Inferior parietal cortex (tissue), 1 donor: Measurements from ENCODE around the gene TRAF2.
"Not testable (repeated sequence)": the region's sequence is repeated elsewhere in the genome, so short reads cannot be mapped to it uniquely, and the experiment has no call there.

ENCODE experiments used
- DNase-seq: peaks from one replicate; pipeline ENCODE4 v3.0.0-alpha.2; 2016; ENCODE audit errors: extremely low spot score

The TRAF2 gene

DNA sequence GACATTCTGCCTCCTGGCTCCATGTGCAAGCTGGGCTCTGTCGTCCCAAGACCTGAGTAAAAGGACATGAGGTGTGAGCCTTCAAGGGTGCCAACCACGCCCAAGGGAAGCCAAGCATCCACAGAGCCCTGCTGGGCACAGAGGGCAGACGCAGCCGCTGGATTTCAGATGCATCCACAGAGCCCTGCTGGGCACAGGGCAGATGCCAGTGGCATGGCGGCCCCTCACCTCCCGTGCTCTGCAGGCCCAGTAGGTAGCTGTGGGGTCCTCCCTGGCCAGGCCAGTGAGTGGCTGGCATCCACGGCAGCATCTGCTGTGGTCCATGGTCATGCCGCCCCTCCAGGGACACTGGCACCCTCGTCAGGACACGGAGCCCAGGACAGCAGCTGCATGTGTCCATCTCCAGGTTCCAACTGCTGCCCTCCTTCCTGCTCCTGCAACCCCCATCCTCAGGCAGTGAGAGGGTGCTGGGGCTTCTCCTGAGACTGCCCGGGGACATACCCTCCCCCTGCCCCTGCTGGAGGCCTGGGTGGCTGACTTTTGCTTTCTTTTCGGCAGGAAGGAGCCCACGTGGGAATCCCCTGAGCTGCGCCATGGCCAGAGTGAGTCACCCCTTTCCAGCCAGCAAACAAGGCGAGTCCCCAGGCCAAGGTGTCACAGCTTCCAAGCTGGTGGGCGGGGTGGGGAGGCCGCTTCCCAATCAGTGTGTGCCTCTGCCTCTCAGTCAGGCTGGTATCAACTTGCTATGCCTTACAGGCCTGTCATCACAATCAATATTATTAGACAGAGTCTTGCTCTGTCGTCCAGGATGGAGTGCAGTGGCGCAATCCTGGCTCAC lies 4.0 kb upstream of the TRAF2 start:
- no peak for DNase-seq

DNA sequence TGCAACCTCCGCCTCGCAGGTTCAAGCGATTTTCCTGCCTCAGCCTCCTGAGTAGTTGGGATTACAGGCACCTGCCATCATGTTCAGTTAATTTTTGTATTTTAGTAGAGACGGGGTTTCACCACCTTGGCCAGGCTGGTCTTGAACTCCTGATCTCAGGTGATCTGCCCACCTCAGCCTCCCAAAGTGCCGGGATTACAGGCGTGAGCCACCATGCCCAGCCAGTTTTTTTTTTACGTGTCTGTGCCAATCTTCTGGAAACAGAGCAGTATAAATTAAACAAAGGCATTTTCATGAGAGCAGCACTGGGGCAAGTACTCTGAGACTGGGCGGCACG lies 3.4 kb upstream of the TRAF2 start:
- DNase-seq, result not testable (repeated sequence)

DNA sequence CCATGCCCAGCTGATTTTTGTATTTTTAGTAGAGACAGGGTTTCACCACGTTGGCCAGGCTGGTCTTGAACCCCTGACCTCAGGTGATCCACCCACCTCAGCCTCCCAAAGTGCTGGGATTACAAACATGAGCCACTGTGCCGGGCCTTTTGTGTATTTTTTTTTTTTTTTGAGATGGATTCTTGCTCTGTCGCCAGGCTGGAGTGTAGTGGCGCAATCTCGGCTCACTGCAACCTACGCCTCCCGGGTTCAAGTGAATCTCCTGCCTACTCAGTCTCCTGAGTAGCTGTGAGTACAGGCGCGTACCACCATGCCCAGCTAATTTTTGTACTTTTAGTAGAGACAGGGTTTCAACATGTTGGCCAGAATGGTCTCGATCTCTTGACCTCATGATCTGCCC lies 2.6 kb upstream of the TRAF2 start:
- not testable (repeated sequence) for DNase-seq

DNA sequence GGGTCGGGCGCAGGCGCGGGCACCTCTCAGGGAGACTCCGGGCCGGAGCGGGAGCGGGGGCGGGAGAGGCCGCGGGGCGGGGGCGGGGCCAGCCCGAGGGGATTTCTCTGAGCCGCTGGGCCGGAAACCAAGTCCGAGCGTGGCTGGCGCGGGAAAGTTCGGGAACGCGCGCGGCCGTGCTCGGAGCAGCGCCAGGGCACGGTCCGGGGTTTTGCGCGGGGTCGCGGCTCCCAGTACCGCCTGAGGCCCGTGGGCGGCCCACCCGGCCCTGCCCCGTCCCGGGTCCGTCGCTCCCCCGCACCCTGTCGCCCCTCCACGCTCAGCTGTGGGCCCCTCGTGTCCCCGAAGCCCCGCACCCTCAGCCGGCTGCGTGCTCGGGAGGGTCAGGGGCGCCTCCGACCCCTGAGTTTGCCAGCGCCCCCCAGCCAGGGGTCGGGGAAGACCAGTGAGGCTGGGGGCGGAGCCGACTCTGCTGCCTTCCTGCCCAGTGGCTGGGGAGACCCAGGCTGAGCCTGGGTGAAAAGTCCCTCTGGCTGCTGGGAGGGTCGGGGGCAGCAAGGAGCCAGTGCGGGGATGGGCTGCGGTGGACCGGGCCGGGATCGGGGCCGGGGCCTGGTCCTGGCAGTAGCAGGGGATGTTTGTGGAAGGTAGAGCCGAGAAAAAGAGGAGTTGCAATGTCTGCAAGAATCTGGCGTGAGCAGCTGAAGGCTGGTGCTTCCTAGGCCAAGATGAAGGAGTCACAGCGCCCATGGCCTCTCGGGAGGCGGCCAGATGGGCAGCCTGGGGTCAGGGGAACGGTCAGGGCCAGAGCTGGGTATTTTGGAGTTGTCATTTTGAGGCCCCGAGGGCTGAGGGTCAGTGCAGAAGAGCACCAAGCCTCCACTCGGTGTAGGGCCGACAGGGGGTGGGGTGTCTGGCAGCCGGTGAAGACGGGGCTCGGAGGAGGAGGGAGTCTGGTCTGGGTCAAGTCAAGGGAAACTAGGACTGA lies 588 bp downstream of the TRAF2 start:
- no peak for DNase-seq

DNA sequence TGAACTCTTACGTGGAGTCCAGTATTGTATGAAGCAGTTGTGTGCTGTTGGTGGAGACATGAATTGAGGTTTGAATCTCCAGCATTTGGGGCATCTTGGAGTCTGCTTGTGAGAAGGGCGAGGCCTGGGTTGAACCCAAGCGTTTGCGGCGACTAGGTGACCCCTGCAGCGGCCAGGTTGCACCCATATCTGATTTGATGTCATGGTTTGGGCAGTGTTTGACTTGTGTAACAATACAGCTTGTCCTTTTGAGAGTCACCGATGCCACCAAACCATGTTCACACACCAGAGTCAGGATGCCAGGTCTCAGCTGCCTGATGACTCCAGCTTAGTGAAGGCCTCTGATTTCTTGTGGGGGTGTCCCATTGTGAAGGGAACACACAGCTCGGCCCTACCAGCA lies 2.1 kb downstream of the TRAF2 start:
- no peak for DNase-seq

DNA sequence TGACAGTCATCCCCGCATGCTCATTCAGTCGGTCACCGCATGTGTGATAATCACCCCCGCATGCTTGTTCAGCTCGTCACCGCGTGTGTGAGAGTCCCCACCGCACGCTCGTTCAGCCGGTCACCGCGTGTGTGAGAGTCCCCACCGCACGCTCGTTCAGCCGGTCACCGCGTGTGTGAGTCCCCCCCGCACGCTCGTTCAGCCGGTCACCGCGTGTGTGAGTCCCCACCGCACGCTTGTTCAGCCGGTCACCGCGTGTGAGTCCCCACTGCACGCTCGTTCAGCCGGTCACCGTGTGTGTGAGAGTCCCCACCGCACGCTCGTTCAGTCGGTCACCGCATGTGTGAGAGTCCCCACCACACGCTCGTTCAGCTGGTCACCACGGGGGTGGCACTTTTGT lies 3.5 kb downstream of the TRAF2 start:
- no peak for DNase-seq

DNA sequence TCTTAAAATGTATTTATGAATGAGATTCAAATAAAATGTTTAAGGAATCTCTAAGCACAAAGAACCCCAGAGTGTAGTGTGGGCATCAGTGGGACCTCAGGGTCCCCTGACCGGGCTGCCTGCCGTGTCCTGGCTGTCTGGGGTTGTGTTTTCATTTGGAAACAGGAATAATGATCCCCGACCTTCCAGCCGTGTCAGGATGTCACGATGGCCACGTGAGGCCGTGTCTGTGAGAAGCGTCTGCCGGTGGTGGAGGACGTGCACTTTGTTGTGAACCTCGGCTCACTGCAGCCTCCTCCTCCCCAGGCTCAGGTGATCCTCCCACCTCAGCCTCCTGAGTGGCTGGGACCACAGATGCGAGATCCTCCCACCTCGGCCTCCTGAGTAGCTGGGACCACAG lies 4.3 kb downstream of the TRAF2 start:
- DNase-seq, result no peak

DNA sequence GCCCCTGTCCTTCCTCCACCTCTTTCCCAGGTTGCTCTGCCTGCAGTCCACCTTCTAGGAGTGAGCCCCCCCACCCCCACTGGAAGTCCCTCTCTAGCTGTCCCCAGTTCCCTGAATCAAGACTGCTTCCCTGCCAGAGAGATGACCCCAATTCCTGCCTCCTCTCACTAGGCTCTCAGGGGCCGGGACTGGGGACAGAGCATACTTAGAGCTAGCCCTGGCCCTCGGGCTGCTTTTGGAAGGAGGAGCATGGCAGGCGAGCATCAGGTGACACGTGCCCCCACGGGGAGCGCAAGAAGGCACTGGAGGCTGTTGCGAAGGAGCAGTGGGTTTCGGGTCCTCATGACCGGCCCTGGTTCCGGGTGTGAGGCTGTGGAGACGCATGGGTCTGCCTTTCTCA lies 9.7 kb downstream of the TRAF2 start:
- no peak for DNase-seq

DNA sequence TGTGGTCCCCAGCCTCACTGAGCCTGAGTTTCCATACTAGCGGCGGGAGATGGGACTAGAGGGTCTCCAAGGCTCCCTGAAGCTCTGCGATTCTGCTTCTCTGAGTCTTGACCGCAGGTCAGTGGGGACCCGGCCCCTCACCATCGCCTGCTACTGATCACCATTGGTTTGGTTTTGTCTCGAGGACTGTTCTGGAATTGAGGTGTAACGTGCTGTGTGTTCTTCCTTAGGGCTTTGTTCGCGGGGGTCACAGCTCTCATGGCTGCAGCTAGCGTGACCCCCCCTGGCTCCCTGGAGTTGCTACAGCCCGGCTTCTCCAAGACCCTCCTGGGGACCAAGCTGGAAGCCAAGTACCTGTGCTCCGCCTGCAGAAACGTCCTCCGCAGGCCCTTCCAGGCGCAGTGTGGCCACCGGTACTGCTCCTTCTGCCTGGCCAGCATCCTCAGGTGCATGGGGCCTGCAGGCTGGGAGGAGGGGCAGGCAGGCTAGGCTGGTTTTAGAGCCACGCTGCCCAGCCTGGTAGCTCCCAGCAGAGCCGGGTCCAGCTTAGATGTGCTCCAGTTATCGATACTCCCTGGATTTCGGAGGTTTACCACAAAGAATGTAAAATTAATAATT lies 12.3 kb downstream of the TRAF2 start:
- no peak for DNase-seq

DNA sequence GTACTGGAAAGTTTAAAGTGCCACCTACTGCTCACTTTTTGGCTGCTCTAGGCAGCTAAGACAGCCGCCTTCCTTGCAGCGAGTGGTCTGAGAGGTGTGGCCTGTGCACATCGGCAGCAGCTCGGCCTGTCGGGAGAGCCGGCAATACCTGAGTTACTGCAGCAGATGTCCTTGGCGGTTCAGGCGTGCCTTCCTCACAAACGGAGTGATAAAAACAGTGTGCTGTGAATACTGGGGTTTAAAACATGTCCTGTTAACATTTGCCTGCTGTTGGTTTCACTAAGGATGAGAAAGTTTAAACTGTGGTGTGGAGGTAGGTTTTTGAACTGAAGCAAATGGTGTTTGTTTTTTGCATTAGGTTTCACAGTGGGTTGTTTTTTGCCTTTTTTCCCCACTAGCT lies 12.9 kb downstream of the TRAF2 start:
- no peak for DNase-seq

DNA sequence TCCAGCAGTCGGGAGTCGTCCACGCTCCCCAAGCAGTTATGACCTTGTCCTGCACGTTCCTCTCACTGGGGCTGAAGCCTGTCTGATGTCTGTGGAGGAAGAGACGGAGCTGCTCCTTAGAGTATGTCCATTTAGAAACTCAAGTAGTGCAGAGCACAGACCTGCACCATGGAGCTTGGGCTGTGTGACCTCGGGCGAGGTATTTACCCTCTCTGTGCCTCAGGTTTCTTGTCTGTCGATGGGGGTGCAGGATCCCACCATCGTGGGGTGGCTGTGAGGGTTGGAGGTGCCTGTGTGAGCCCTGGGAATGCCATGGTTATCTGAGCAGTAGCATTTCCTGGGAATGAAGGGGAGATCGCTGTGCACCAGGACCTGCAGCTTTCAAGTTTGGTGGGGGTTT lies 14.2 kb downstream of the TRAF2 start:
- DNase-seq, result no peak

DNA sequence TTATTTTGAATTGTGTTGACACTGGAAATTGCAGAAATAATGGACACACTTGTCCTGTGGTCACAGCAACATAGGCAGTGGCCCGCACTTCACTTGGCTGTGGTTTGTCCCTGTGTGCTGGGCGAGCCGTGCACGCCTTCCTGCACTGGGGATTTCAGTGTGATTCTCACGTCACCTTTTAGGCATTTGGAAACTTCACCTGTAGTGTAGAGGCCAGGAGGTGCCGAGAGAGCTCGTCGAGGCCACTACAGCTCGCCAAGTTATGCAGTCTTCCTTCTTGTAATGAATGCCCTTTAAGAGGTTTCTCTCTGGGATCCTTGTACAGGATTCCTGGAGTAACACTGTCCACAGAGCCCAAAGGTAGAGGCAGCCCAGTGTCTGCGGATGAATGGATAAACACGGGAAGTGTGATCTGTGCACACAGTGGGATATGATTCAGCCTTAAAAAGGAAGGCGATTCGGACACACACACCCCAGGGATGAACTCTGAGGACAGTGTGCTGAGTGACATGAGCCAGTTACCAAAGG lies 14.7 kb downstream of the TRAF2 start:
- no peak for DNase-seq

DNA sequence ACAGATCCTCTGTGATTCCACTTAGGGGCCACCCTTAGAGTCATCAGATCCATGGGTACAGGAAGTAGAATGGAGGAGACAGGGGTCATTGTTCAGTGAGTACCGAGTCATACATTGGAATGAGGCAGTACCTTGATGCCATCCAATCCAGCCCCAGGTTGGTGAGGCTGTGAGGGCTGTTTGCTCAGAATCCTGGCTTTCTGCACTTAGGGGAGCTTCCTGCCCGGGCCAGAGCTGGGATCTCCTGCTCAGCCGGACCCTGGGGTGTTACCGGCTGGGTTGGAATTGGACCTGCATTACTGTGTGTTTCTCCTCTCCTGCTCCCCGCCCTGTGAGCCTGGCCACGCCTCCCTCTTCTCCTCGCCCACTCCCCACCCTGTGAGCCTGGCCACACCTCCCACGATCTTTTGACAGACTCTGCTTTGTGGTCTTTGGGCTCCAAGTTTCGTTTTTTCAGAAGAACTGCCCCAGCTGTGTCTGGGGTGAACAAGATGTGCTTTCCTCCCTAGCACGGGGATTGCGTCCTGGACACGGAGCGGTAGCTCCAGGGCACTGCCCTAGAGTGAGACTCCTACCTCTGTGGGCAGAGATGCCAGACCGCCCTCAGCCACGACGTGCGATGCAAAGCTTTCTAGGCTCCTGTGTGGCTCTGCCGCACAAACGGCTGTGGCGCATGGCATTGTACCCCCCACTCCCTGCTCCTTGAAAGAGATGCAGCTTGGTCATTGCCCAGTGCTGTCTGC lies 15.4 kb downstream of the TRAF2 start:
- no peak for DNase-seq

DNA sequence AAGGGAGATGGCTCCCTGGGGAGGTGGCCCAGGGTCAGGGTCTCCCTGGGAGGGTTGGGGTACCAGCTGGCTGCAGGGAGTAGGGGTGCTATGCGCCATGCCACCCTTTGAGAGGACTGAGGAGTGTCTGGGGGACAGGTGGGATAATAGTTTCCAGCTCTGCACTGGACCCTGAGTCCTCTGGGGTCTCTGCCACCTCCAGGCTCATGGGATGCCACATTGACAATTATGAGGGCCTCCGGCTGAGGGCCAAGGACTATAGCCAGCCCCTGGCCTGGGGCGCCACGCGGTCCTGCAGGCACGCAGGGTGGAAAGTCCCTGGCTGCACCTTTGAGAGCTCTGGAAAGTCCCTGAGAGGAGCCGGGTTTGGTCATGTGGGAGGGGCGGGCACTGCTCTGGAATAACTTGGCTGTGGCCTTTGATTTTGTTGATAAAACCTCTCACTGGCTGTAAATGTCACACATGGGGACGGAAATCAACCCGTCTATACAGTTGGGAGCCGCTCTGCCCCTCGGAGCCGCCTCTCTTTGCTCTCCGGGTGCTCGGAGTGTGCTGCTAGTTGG lies 16.0 kb downstream of the TRAF2 start:
- no peak for DNase-seq

DNA sequence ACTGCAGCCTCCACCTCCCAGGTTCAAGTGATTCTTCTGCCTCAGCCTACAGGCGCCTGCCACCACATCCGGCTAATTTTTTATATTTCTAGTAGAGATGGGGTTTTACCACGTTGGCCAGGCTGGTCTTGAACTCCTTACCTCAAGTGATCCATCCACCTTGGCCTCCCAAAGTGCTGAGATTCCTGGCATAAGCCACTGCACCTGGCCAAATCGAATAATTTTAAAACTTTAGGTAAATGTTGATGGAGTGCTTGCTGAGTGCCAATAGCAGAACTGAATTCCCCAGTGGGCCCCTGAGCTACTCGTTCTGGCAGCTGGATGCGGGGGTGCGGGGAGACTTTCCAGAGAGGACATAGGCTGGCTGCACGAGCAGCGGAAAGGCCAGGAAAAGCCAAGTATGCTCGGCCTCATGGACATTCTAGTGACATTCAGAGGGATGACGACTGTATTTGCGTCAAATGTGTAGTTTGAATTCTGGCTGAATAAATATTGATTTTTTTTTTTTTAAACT lies 16.8 kb downstream of the TRAF2 start:
- DNase-seq, result no peak

DNA sequence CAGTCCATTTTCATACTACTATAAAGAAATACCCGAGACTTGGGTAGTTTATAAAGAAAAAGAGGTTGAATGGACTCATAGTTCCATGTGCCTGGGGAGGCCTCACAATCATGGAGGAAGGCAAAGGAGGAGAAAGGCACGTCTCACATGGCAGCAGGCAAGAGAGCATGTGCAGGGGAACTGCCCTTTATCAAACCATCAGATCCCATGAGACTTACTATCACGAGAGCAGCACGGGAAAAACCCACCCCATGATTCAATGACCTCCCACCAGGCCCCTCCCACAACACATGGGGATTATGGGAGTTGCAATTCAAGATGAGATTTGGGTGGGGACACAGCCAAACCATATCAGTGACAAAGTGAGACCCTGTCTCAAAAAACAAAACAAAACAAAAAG lies 19.9 kb downstream of the TRAF2 start:
- no peak for DNase-seq

DNA sequence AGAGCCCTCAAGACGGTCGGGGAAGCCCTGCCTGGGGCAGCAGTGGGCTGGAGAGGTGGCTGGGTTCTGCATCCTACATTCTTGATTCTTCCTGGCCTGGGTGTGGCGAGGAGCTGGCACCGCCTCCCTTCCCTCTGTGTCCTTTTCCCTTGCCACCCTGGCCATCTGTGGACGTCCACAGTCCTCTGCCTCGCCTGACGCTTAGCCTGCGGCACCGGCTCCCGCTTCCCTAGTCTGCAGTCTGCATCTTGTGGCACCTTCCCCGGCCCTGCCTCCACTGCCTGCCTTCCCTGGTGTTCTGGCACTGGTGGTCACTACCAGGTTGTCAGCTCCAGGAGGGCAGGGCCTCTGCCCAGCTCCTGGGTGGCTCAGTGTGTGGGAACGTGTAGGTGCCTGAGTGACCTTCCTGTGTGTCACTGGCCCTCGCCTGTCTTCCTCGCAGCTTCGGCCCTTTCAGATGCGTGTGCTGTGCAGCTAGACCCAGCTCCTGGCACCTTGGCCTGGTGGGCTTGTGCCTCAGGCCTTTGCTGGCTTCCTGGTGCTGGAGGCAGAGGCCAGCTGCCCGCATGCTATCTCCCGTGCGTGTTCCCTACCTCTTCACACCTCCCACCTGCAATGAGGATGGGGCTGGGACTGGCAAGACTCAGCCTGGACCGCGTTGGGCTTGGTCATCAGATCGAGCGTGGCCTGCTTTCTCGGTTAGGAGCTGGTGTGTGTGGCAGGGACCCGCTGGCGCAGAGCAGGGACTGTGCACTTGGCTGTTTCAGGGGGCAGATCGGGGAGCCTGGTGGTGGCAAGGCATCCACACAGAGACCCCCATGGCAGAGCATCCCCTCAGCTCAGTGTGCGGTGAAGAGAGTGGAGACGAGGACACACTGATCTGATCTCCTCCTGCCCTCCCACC lies 20.9 kb downstream of the TRAF2 start:
- DNase-seq, result no peak

DNA sequence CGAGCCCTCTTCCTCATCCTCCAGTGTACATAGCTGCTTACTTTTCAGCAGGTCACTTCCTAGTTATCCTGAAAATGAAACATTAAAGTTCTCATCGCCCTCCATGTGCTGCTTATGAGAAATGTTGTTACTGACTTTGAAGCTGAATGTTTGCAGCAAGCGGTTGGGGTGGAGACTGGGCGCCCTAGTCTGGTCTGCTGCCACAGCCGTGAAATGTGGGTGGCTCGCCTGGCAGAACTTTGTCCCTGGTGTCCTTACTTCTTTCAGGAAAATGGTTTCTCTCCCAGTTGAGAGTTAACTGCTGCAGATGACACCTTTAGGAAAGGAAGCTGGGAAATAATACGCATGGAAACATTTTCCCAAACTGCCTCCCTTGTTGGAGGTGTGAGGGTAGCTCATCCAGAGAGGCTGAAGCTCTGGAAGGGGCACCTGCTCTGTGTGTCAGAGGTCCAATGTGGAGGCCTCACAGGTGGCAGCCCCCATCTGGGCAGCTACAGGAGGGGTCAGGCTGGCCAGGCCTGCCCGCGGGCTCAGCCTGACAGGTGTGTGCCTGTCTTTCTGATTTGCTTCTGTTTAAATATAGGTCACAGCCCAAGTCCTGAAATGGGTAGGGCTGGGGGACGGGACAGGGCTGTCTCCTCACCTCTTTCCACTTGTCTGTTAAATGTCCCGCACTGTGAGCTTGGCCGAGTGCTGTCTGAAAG lies 24.0 kb downstream of the TRAF2 start:
- no peak for DNase-seq

DNA sequence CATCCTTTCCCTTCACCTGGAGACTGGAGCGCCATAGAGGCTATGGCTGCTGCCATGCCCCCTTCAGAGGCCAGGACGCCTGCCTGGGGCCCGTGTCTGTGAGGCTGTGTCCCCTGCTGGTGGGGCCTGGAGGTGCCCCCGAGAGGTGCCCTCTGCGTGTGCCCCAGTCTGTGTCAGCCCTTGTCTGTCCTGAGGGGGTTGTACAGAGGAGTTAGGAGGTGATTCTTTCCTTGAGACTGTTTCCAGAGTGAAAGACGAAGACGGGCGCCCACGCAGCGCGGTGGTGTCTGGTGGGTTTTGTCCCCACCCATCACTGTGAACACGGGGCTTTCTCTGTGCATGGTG lies 24.6 kb downstream of the TRAF2 start:
- no peak for DNase-seq
